ACC112 (cell line): ENCODE data around the gene SV2A.

Experiments
- H2AFZ ChIP-seq: fragments of 200-600 bp; sonication (generic); one replicate; pipeline ENCODE4 v1.6.0; 2017; ENCODE audit warnings: antibody characterized with exemption, low read length; ENCODE audit not compliant: unreplicated experiment
- H3K27ac ChIP-seq: fragments of 200-600 bp; sonication (generic); 2 replicates; pipeline ENCODE4 v1.5.1; 2014; ENCODE audit warnings: low read depth, mild to moderate bottlenecking, antibody characterized with exemption, low read length, moderate library complexity
- H3K27me3 ChIP-seq: fragments of 200-600 bp; sonication (generic); 2 replicates; pipeline ENCODE4 v1.6.1; 2014; ENCODE audit warnings: mild to moderate bottlenecking, antibody characterized with exemption, low read length, moderate library complexity, mixed read lengths; ENCODE audit not compliant: insufficient read depth
- H3K36me3 ChIP-seq: fragments of 200-600 bp; sonication (generic); 2 replicates; pipeline ENCODE4 v1.6.1; 2016; ENCODE audit warnings: mild to moderate bottlenecking, antibody characterized with exemption, low read length, moderate library complexity, mixed read lengths; ENCODE audit not compliant: insufficient read depth
- H3K4me1 ChIP-seq: fragments of 200-600 bp; sonication (generic); one replicate; pipeline ENCODE4 v1.6.1; 2016; ENCODE audit warnings: low read length, mixed read lengths; ENCODE audit not compliant: insufficient read depth, unreplicated experiment, control insufficient read depth
- H3K4me3 ChIP-seq: fragments of 200-600 bp; sonication (generic); 2 replicates; pipeline ENCODE4 v1.5.1; 2014; ENCODE audit warnings: mild to moderate bottlenecking, low read depth, low read length
- H3K79me2 ChIP-seq: fragments of 200-600 bp; sonication (generic); one replicate; pipeline ENCODE4 v1.6.0; 2016; ENCODE audit warnings: low read length; ENCODE audit not compliant: control insufficient read depth, unreplicated experiment, insufficient read depth

The SV2A gene

DNA sequence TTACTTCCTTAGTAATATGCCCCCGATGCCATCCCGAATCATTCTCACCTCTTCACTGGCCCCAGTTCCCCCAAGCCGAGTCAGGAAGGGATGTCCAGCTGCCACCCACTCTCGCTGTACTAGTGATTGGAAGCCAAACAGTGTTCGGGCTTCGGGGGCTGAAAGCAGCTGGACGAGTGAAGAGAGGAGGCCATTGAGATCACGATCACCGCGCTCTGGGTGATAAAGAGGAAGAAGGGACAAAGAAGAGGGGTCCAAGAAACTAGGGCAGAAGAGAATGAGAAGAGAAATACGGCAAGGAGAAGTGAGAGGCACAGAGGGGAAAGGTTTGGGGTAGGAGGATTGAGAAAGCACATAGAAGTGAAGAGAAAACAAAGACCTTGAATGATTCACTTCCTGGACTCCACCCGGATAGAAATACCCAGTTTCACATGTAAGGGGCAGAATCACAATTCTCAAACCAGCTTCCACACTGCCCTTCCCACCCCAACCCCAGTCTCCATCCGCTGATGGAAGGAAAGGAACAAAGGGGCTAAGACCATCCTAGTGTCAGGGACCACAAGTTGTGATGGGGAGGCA lies 13.7 kb upstream of the SV2A start:
- H3K27me3 ChIP-seq: no peaks in the 10 kb centered on the region
- no peak overlapping the region for H2AFZ ChIP-seq
- peaks cover 7% of the 10 kb centered on the region; the same call in 1 of the 2 replicates for H3K36me3 ChIP-seq
- peak overlapping the region; percentile 62 for H3K27ac ChIP-seq
- peaks cover 37% of the 10 kb centered on the region for H3K4me1 ChIP-seq
- peaks cover 21% of the 10 kb centered on the region for H3K79me2 ChIP-seq
- peak overlapping the region; percentile 24; the same call in 1 of the 2 replicates for H3K4me3 ChIP-seq

DNA sequence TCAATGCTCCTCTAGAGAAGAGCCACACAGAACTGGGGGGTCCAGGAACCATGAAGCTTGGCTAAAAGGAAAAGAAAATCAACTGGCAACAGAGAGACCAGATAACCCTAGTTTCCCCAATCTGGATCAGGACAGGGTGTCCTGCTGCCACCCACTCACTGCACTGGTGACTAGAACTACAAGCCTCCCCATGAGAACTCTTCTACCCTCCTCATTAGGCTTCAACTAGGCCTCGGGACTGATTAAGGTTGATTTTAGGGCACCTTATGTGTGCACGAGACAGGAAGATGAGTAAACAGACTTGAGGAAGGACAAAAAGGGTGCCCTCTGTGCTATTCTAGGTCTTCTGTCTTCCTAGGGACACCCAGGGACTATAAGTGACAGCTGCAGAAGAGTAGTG lies 12.2 kb upstream of the SV2A start:
- Histone ChIP-seq H3K36me3 (peaks cover 21% of the 10 kb centered on the region), H3K4me1 (peaks cover 42% of the 10 kb centered on the region)

DNA sequence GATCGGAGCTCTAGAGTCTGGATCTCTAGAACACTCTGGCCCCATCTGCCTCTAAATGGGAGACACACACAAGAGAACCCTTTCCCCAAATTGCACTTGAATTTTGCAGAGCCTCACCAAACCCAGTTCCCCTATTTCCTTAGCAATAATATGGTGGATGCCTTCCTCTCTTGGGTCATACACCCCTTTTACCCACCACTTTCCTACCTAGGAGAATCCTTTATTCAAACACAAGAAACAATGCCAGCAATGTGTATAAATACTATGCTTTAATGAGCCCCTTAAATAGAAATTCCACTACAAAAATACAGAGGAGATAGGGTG lies 10.7 kb upstream of the SV2A start:
- Histone ChIP-seq H3K27ac (peak overlapping the region; percentile 82), H3K79me2 (peaks cover 32% of the 10 kb centered on the region), H3K36me3 (peaks cover 31% of the 10 kb centered on the region), H2AFZ (peak overlapping the region; percentile 33), H3K4me3 (peak overlapping the region; percentile 98), H3K4me1 (peaks cover 46% of the 10 kb centered on the region), H3K27me3 (no peaks in the 10 kb centered on the region)

More for the DNA sequence above, 12.2 kb upstream of the SV2A start:
- Histone ChIP-seq H2AFZ (no peak overlapping the region), H3K4me3 (no peak overlapping the region), H3K79me2 (peaks cover 27% of the 10 kb centered on the region), H3K27ac (no peak overlapping the region), H3K27me3 (no peaks in the 10 kb centered on the region)

DNA sequence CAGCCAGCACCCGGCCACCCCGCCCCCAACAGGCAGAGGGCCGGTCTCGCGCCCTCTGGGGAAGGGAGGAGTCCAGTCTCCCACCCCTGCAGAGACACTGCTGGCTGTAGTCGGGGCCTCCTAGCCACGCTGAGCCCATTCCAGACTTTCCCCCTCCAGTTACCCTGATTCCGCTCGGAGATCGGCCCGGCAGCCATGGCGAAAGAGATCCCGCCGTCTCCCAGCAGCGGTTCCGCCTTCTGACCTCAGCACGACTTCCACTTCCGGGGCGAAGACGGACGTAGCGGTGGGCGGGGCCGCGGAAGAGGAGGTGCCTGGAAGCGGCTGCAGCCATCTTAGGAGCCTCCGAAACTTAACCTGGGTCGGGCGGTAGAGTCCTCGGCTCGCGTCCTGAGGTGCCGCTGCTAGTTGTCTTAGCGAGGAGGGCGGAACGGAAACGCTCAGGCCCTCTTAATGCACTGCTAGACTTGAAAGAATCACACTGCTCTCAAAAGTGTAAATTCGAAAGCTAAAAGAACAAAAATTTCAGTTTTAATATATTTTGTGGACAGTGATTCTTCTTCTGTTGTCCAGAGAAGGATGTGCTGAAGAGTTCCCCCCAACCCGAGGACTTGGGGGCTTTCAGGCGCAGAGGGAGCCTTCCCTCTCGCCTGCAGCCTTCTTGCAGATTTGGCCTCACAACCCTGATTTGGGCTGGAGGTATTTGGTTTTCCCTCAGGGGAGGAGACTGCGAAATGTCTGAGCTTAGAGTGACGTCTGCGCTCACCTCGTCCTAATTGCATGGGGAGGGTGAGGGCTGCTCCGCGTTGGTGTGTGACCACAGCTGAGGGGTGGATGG lies 10.1 kb upstream of the SV2A start, which contains the start of gene SF3B4:
Gene SF3B4 (minus strand): TSS at position 241 of the 838 bp plus-strand sequence. CDS start 44 bp downstream, at position 197.
- peak within 1 kb of the TSS; percentile 71 for H2AFZ ChIP-seq
- peaks cover 32% of the 10 kb centered on the region for H3K79me2 ChIP-seq

DNA sequence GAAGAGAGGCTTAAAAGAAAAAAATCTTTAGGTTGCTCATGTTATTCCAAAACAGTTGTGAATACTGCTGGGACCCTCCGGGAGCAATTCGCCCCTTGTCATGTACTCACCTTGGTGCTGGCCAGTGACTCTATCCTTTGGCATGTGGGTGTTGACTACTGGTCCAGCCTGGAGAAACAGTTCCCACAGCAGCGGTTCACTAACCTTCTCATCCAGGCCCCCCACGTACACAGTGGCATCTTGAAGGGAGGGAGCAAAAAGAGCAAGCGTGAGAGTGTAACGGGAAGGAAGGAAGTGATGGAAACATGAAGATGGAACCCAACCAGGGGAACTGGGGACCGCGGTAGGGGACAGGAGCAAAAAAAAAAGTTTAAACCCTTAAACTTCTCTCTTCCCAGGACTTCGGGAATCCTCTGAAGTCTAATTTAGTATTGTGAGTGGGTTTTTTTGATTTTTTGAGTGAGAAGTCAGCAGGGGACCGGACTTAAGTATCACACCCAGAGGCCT lies 9.5 kb upstream of the SV2A start:
- Histone ChIP-seq H2AFZ (peak overlapping the region; percentile 71), H3K27me3 (no peaks in the 10 kb centered on the region), H3K79me2 (peaks cover 32% of the 10 kb centered on the region), H3K27ac (peak overlapping the region; percentile 82), H3K4me3 (peak overlapping the region; percentile 98), H3K4me1 (peaks cover 46% of the 10 kb centered on the region), H3K36me3 (peaks cover 39% of the 10 kb centered on the region)

More for the DNA sequence above, 10.1 kb upstream of the SV2A start, which contains the start of gene SF3B4:
- Histone ChIP-seq H3K27me3 (no peaks in the 10 kb centered on the region), H3K4me3 (peak within 1 kb of the TSS; percentile 98), H3K4me1 (peaks cover 46% of the 10 kb centered on the region), H3K36me3 (peaks cover 37% of the 10 kb centered on the region), H3K27ac (peak within 1 kb of the TSS; percentile 82)

DNA sequence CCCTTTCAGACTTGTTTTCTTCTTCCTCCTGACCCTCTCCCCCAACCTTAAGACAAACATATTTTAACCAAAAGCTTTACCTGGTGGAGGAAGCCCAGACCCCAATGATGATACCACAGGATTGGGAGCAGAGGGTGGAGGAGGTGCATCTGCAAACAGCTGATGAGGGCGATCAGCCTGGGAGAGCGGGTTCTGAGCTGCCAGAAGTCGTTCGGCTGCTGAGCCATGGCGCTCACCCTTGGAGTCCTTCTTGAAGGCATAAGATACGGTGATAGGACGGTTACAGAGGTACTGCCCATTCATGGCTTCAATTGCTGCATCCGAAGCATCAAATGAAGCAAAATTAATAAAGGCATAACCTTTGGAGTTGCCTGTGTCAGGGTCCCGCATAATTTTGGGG lies 8.7 kb upstream of the SV2A start:
- peaks cover 42% of the 10 kb centered on the region for H3K36me3 ChIP-seq
- no peak overlapping the region for H3K27ac ChIP-seq
- H2AFZ ChIP-seq: no peak overlapping the region

DNA sequence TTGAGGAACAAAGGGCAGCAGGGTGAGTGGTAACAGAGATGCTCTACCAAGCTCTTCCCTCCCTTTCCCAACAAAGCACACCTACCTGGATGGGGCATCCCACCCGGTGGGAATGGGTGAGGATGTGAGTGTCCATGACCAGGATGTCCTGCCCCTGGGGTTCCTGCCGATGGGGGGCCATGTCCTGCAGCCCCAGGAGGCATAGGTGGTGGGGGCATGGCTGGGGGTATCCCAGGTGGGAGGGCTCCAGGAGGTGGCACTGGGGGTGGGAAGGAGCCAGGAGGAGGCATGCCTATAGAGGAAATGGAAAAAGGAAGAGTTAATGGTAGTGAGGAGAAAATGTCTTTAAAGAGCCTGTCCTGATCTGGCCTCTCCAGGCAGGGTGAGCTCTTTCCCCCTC lies 8.1 kb upstream of the SV2A start:
- no peak overlapping the region for H3K27ac ChIP-seq
- peaks cover 42% of the 10 kb centered on the region for H3K36me3 ChIP-seq
- no peaks in the 10 kb centered on the region for H3K27me3 ChIP-seq
- peak overlapping the region; percentile 98 for H3K4me3 ChIP-seq
- no peak overlapping the region for H2AFZ ChIP-seq
- H3K79me2 ChIP-seq: peaks cover 32% of the 10 kb centered on the region
- H3K4me1 ChIP-seq: peaks cover 35% of the 10 kb centered on the region

More for the DNA sequence above, 8.7 kb upstream of the SV2A start:
- H3K79me2 ChIP-seq: peaks cover 32% of the 10 kb centered on the region
- H3K4me1 ChIP-seq: peaks cover 41% of the 10 kb centered on the region
- H3K4me3 ChIP-seq: peak overlapping the region; percentile 98
- H3K27me3 ChIP-seq: no peaks in the 10 kb centered on the region

DNA sequence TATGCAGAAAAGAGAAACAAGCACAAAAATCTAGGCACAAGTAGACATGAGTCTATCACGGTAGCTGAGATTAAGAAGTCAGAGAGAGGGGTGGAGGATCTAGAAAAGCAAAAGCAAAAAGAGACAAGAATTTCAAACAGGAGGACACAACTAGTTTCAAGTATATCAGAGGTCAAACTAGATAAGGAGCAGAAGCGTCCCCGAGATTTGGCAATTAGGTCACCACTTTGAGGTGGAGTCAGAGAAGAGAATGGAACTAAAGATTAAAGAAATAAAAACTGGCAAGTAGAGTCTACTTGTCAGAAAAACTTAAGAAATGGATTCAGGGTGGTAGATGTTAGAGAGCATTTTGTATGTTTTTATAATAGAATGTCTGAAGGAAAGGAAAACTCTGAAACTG lies 7.7 kb upstream of the SV2A start:
- no peak overlapping the region for H2AFZ ChIP-seq
- no peaks in the 10 kb centered on the region for H3K27me3 ChIP-seq
- peaks cover 33% of the 10 kb centered on the region for H3K4me1 ChIP-seq
- no peak overlapping the region for H3K27ac ChIP-seq
- peaks cover 42% of the 10 kb centered on the region for H3K36me3 ChIP-seq
- peaks cover 32% of the 10 kb centered on the region for H3K79me2 ChIP-seq
- peak overlapping the region; percentile 98 for H3K4me3 ChIP-seq

DNA sequence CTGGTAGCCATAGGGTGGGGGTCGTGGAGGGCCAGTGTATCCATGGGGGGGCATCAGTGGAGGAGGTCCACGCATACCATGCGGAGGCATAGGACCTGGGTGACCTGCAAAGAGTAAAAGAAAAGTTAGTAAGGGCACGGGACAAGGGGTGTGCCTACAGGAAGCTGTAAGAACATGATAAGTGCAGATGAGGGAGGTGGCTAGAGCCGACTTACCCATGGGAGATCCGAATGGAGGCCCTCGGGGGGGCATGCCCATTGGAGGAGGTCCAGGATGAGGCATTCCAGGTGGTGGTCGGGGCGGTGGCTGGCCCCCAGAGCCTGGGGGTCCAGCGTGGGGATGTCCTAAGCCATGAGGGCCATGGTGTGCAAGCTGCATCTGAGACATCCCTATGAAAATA lies 6.0 kb upstream of the SV2A start:
- Histone ChIP-seq H3K27me3 (no peaks in the 10 kb centered on the region), H3K4me1 (peaks cover 31% of the 10 kb centered on the region), H3K27ac (no peak overlapping the region), H3K79me2 (peaks cover 32% of the 10 kb centered on the region), H3K36me3 (peaks cover 42% of the 10 kb centered on the region), H2AFZ (no peak overlapping the region), H3K4me3 (no peak overlapping the region)

DNA sequence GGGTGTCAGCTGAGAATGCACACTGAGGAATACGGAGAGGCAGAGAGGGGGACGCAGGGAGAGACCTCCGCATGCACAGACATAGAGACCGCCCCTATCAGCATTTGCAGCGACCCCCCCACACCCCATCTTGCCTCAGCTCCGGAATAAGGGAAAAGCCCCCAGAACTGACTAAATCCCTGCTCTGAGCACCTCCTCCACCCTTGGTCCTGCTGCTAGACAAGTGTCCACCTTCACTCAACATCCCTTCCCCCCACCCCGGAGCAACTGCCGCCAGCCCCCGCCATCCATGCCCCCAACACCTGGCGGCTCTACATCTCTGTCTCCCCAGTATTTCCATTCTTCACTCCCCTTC lies 769 bp downstream of the SV2A start:
- no peaks in the 10 kb centered on the region for H3K27me3 ChIP-seq
- H2AFZ ChIP-seq: peak overlapping the region; percentile 57
- peak overlapping the region; percentile 89 for H3K4me3 ChIP-seq
- peaks cover 8% of the 10 kb centered on the region; the same call in 1 of the 2 replicates for H3K36me3 ChIP-seq
- H3K4me1 ChIP-seq: peaks cover 9% of the 10 kb centered on the region
- no peak overlapping the region for H3K27ac ChIP-seq
- H3K79me2 ChIP-seq: peaks cover 10% of the 10 kb centered on the region
